Prostate gland (tissue), 2 donors: ENCODE results near the gene GDF7. TPM values are rescaled to one million over a fixed set of nuclear protein-coding genes. Genes with fewer than 3 reads are reported as not detected.

Experiments
- DNase-seq: peaks from one replicate; pipeline ENCODE4 v3.0.0-alpha.2; 2019; ENCODE audit warnings: low spot score
- H3K27ac ChIP-seq, 2 donors: fragments of 200-600 bp; sonication (generic); 2 replicates each; pipeline ENCODE4 v1.5.1; 2017 to 2019
- H3K27me3 ChIP-seq: fragments of 200-600 bp; sonication (generic); replicated peaks from 2 replicates; pipeline ENCODE4 v1.5.1; 2019; ENCODE audit not compliant: insufficient read depth
- H3K36me3 ChIP-seq, 2 donors: fragments of 200-600 bp; sonication (generic); 1 replicate in 1 of 2; 2 replicates in 1 of 2; pipeline versions ENCODE4 v1.5.1 to v1.8.1; 2017 to 2019
- H3K4me1 ChIP-seq: fragments of 200-600 bp; sonication (generic); replicated peaks from 2 replicates; pipeline ENCODE4 v1.5.1; 2019
- H3K4me3 ChIP-seq, 2 donors: fragments of 200-600 bp; sonication (generic); 2 replicates each; pipeline ENCODE4 v1.5.1; 2017 to 2019
- H3K9me3 ChIP-seq: fragments of 200-600 bp; sonication (generic); 2 replicates; pipeline ENCODE4 v1.5.1; 2017
- CTCF ChIP-seq, 4 experiments: fragments of 200-600 bp in 2 of 4; fragments of 450-650 bp in 2 of 4; sonication (generic) in 2 of 4; IDR thresholded peaks; 1 replicate in 3 of 4; 2 replicates in 1 of 4; pipeline ENCODE4 v1.5.1; 2016 to 2019; ENCODE audit warnings: antibody characterized with exemption in 4 of 4, mild to moderate bottlenecking in 2 of 4, moderate library complexity in 2 of 4
- POLR2A ChIP-seq: fragments of 450-650 bp; IDR thresholded peaks from one replicate; pipeline ENCODE4 v1.6.1; 2016; ENCODE audit warnings: antibody characterized with exemption, mild to moderate bottlenecking
- POLR2AphosphoS5 ChIP-seq: sonication (generic); formaldehyde crosslinking; IDR thresholded peaks from one replicate; pipeline ENCODE4 v1.6.1; 2017; ENCODE audit warnings: antibody characterized with exemption
- WGBS: methylation state at CpG from one replicate; pipeline ENCODE4 v1.1.5; 2018; 5-methylcytosine and 5-hydroxymethylcytosine counted together
- intact Hi-C: fragments of 100-400 bp; cut with DNase I; formaldehyde crosslinking; loops from one replicate; pipeline ENCODE4 v1.14.2; 2022
- total RNA-seq, 2 donors: library from RNA; depleted of rRNA; stranded (reverse); fragments of >200 nt; gene quantifications; one replicate each; pipeline ENCODE4 v1.1.0, GENCODE V29; 2016

Gene GDF7
- total RNA-seq, 2 donors from 2014 or later, result 3.3 to 7.0 TPM

- 94% methylated on average over 4 of the region's 4 CpGs for WGBS
- peaks cover 17% of the 10 kb centered on the region for H3K4me1 ChIP-seq
- H3K36me3 ChIP-seq, result no peaks in the 10 kb centered on the region
- intact Hi-C loops, result no loop called here
- no peaks in the 10 kb centered on the region for H3K27me3 ChIP-seq
- no peaks in the 10 kb centered on the region for H3K9me3 ChIP-seq
- DNase-seq, result no peak
- no peak overlapping the region for H3K4me3 ChIP-seq
- H3K27ac ChIP-seq, result peak overlapping the region; percentile 84 to 90
- no peak for TF ChIP-seq POLR2AphosphoS5
- TF ChIP-seq POLR2A, result no peak
- TF ChIP-seq CTCF (IDR thresholded peaks at IDR 0.05), result no peak
Measured at GRCh38 chr2:20633001-20633400, 33.9 kb upstream of the GDF7 start.

- intact Hi-C loops, result loop anchor here (2.0 kb wide), 1 partner anchor 33 kb away; no protein-coding TSS in a partner anchor
- Histone ChIP-seq H3K27me3 (no peaks in the 10 kb centered on the region), H3K36me3 (no peaks in the 10 kb centered on the region), H3K4me3 (no peak overlapping the region), H3K4me1 (peaks cover 20% of the 10 kb centered on the region), H3K9me3 (no peaks in the 10 kb centered on the region), H3K27ac (peak overlapping the region; percentile 84 to 90)
- peak; percentile 67 for TF ChIP-seq POLR2AphosphoS5
- TF ChIP-seq POLR2A, result no peak
- TF ChIP-seq CTCF (IDR thresholded peaks at IDR 0.05), result peak in 2 of 4 experiments; percentile 45 to 49
- 46% methylated on average over 18 of the region's 18 CpGs for WGBS
- DNase-seq, result peak; percentile 75
Measured at GRCh38 chr2:20633794-20634506, 33.0 kb upstream of the GDF7 start.

- DNase-seq, result no peak
- no peak for TF ChIP-seq POLR2A
- TF ChIP-seq POLR2AphosphoS5, result no peak
- TF ChIP-seq CTCF (IDR thresholded peaks at IDR 0.05), result no peak
- 47% methylated on average over 9 of the region's 9 CpGs for WGBS
- Histone ChIP-seq H3K36me3 (no peaks in the 10 kb centered on the region), H3K4me3 (no peak overlapping the region), H3K27ac (peak overlapping the region; percentile 84 to 90), H3K27me3 (no peaks in the 10 kb centered on the region), H3K4me1 (peaks cover 21% of the 10 kb centered on the region), H3K9me3 (no peaks in the 10 kb centered on the region)
- intact Hi-C loops, result loop anchor here (2.0 kb wide), 1 partner anchor 34 kb away; no protein-coding TSS in a partner anchor
Measured at GRCh38 chr2:20634507-20635112, 32.3 kb upstream of the GDF7 start.

GRCh38 chr2:20635113-20635510, 31.8 kb upstream of the GDF7 start:
- no peak for DNase-seq
- WGBS, result 69% methylated on average over 5 of the region's 5 CpGs
- Histone ChIP-seq H3K9me3 (no peaks in the 10 kb centered on the region), H3K36me3 (no peaks in the 10 kb centered on the region), H3K4me1 (peaks cover 21% of the 10 kb centered on the region), H3K4me3 (no peak overlapping the region), H3K27ac (peak overlapping the region; percentile 84 to 90), H3K27me3 (no peaks in the 10 kb centered on the region)
- intact Hi-C loops, result loop anchor here (2.0 kb wide), 1 partner anchor 34 kb away; no protein-coding TSS in a partner anchor
- no peak for TF ChIP-seq POLR2A
- TF ChIP-seq CTCF (IDR thresholded peaks at IDR 0.05), result no peak
- no peak for TF ChIP-seq POLR2AphosphoS5
